Measurements from ENCODE around the gene SYDE1.

The SYDE1 gene

GRCh38 chr19:15072930-15073647 lies 34.1 kb upstream of the SYDE1 start:
- DNase-seq (ENCODE audit: low read depth in 1 of 2, low spot score in 1 of 2), result no peak
- H3K27ac ChIP-seq (replicated peaks), result no peak overlapping the region
- TF ChIP-seq POLR2AphosphoS5 (IDR thresholded peaks at IDR 0.05; ENCODE audit: low read depth) (no peak), REST (IDR thresholded peaks at IDR 0.05; ENCODE audit: insufficient replicate concordance, low read depth) (no peak), CTCF (IDR thresholded peaks at IDR 0.05; ENCODE audit: insufficient read depth, low read length) (no peak), GABPA (IDR thresholded peaks at IDR 0.05; ENCODE audit: low read depth) (no peak), SPI1 (IDR thresholded peaks at IDR 0.05; ENCODE audit: borderline replicate concordance, low read depth) (no peak)
- peaks cover under 1% of the 10 kb centered on the region for H3K27me3 ChIP-seq (ENCODE audit: insufficient read depth, poor library complexity, severe bottlenecking)
- no peak overlapping the region for H3K4me3 ChIP-seq (replicated peaks; ENCODE audit: insufficient read depth, low read length)

GRCh38 chr19:15074371-15074770 lies 32.8 kb upstream of the SYDE1 start:
- TF ChIP-seq GABPA (IDR thresholded peaks at IDR 0.05; ENCODE audit: low read depth), result no peak
- no peak for TF ChIP-seq CTCF (IDR thresholded peaks at IDR 0.05; ENCODE audit: insufficient read depth, low read length)
- no peak for TF ChIP-seq POLR2AphosphoS5 (IDR thresholded peaks at IDR 0.05; ENCODE audit: low read depth)
- TF ChIP-seq REST (IDR thresholded peaks at IDR 0.05; ENCODE audit: insufficient replicate concordance, low read depth), result no peak
- no peak for TF ChIP-seq SPI1 (IDR thresholded peaks at IDR 0.05; ENCODE audit: borderline replicate concordance, low read depth)
- DNase-seq (ENCODE audit: low read depth in 1 of 2, low spot score in 1 of 2), result no peak
- Histone ChIP-seq H3K27ac (replicated peaks) (no peak overlapping the region), H3K4me3 (replicated peaks; ENCODE audit: insufficient read depth, low read length) (no peak overlapping the region), H3K27me3 (ENCODE audit: insufficient read depth, poor library complexity, severe bottlenecking) (no peaks in the 10 kb centered on the region)

- H3K4me3 ChIP-seq (replicated peaks; ENCODE audit: insufficient read depth, low read length), result no peak overlapping the region
- H3K27me3 ChIP-seq (ENCODE audit: insufficient read depth, poor library complexity, severe bottlenecking), result no peaks in the 10 kb centered on the region
Measured at GRCh38 chr19:15075806-15076205, 31.4 kb upstream of the SYDE1 start.

More at GRCh38 chr19:15075806-15076205, 31.4 kb upstream of the SYDE1 start:
- TF ChIP-seq GABPA (IDR thresholded peaks at IDR 0.05; ENCODE audit: low read depth), result no peak
- TF ChIP-seq CTCF (IDR thresholded peaks at IDR 0.05; ENCODE audit: insufficient read depth, low read length), result no peak
- no peak for TF ChIP-seq REST (IDR thresholded peaks at IDR 0.05; ENCODE audit: insufficient replicate concordance, low read depth)
- no peak for TF ChIP-seq POLR2AphosphoS5 (IDR thresholded peaks at IDR 0.05; ENCODE audit: low read depth)
- no peak for TF ChIP-seq SPI1 (IDR thresholded peaks at IDR 0.05; ENCODE audit: borderline replicate concordance, low read depth)
- DNase-seq (ENCODE audit: low read depth in 1 of 2, low spot score in 1 of 2), result no peak
- no peak overlapping the region for H3K27ac ChIP-seq (replicated peaks)

Data from HL-60 (cell line).